Lower leg skin (tissue), 3 donors: ENCODE data around the gene CBFA2T3.

Source experiments
- CTCF ChIP-seq, 3 donors: fragments of 450-650 bp; IDR thresholded peaks; one replicate each; pipeline ENCODE4 v1.5.1; 2016; ENCODE audit warnings: antibody characterized with exemption in 3 of 3, mild to moderate bottlenecking in 3 of 3, moderate library complexity in 2 of 3
- POLR2A ChIP-seq, 2 donors: fragments of 450-650 bp; IDR thresholded peaks; one replicate each; pipeline ENCODE4 v1.6.1; 2016 to 2017; ENCODE audit warnings: antibody characterized with exemption in 2 of 2, mild to moderate bottlenecking in 1 of 2, moderate library complexity in 1 of 2

GRCh38 chr16:88964636-88965035 lies 12.4 kb downstream of the CBFA2T3 start:
- TF ChIP-seq CTCF (IDR thresholded peaks at IDR 0.05) = peak in 1 of 3 donors; percentile 32
- no peak for TF ChIP-seq POLR2A (IDR thresholded peaks at IDR 0.05)
